Activated CD8-positive, alpha-beta T cell treated with anti-CD3 and anti-CD28 coated beads for 36 hours (primary cell): ENCODE results near the gene DOCK4. TPM values are rescaled to one million over a fixed set of nuclear protein-coding genes. Genes with fewer than 3 reads are reported as not detected.

Experiments
- ATAC-seq: fragments of 200-7000 bp; cut with Tn5 transposase; one replicate; pipeline ENCODE4 v1.10.0; 2021; ENCODE audit warnings: mild to moderate bottlenecking, moderate library complexity
- CTCF ChIA-PET: fragments of 350-600 bp; sonication (Branson Sonifier 250); formaldehyde crosslinking; loops from one replicate; lab custom pipeline; 2021; ENCODE audit warnings: antibody characterized with exemption; lab: Charles Lee
- POLR2A ChIA-PET: fragments of 350-600 bp; sonication (Branson Sonifier 250); formaldehyde crosslinking; loops from one replicate; lab custom pipeline; 2021; ENCODE audit warnings: antibody characterized with exemption; lab: Charles Lee
- DNase-seq: peaks from one replicate; pipeline ENCODE4 v3.0.0-alpha.2; 2020
- H3K27ac Mint-ChIP-seq: one replicate; pipeline ENCODE4 v1.8.0; 2021; ENCODE audit warnings: mild to moderate bottlenecking, mixed read lengths
- H3K27me3 Mint-ChIP-seq: one replicate; pipeline ENCODE4 v1.8.0; 2021; ENCODE audit warnings: mixed read lengths
- H3K36me3 Mint-ChIP-seq: one replicate; pipeline ENCODE4 v1.8.0; 2021; ENCODE audit warnings: low read depth, mixed read lengths
- H3K4me1 Mint-ChIP-seq: one replicate; pipeline ENCODE4 v1.8.0; 2021; ENCODE audit warnings: low read depth, mixed read lengths
- H3K4me3 Mint-ChIP-seq: one replicate; pipeline ENCODE4 v1.8.0; 2021; ENCODE audit warnings: mild to moderate bottlenecking, moderate library complexity, mixed read lengths
- H3K9me3 Mint-ChIP-seq: one replicate; pipeline ENCODE4 v1.8.0; 2021; ENCODE audit warnings: mixed read lengths
- intact Hi-C: fragments of 100-400 bp; cut with micrococcal nuclease; formaldehyde crosslinking; loops from one replicate; pipeline ENCODE4 v1.10.0; 2022
- total RNA-seq, 2 experiments: library from RNA; stranded (reverse); gene quantifications; one replicate each; pipeline ENCODE4 v1.2.3, GENCODE V29; 2021
- TF ChIP-seq, protein P1 (sequence below): fragments of 200-600 bp; IDR thresholded peaks from one replicate; pipeline ENCODE4 v1.8.0; 2022; ENCODE audit warnings: antibody characterized with exemption, mild to moderate bottlenecking

Gene DOCK4
- total RNA-seq, 2 experiments from 2014 or later = 0.31 to 0.32 TPM

DNA sequence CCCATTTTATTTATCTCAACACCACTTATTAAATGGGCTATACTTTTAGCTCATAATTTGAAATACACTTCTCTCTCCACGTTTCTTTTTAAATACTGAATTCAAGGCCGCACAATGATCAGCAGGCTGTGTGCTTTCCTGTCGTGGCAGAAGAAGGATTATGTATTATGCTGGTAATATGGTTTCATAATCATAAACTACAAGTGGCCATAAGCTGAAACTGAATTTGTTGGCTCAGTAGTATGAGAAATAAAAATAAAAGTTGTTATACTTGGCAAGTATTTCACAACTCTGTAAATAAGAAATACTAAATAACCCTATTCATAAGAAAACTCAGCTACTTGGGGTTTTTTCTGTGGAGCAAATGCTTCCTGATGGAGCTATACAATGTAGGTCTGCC is 313.6 kb downstream of the DOCK4 start:
- H3K4me3 Mint-ChIP-seq = no peak overlapping the region
- ATAC-seq = no peak
- CTCF ChIA-PET = no interaction called here

DNA sequence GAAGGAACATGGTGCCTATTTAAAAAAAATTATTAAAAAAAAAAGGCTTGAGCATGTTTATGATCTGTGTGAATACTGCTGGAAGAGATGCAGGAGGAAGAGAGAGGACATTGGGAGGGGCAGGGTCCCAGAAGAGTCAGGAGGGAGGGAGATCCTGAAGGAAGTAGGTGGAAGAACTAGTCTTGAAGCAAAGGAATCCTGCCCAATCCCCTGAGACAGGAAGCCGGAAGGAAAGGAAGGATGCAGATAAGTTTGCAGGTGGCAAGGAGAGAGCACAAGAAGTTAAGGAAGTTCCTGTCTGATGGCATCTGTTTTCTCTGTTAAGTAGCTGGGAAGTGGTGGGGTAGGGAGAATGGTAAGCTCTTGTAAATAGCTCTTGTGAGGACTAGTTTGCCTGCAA is 318.5 kb downstream of the DOCK4 start:
- Mint-ChIP-seq H3K9me3 (no peaks in the 10 kb centered on the region), H3K36me3 (no peaks in the 10 kb centered on the region), H3K27ac (no peak overlapping the region), H3K4me3 (no peak overlapping the region), H3K27me3 (no peaks in the 10 kb centered on the region), H3K4me1 (no peaks in the 10 kb centered on the region)
- POLR2A ChIA-PET = no interaction called here
- intact Hi-C loops = no loop called here
- CTCF ChIA-PET = no interaction called here
- DNase-seq (no peak), ATAC-seq (no peak)
- TF ChIP-seq, protein P1, sequence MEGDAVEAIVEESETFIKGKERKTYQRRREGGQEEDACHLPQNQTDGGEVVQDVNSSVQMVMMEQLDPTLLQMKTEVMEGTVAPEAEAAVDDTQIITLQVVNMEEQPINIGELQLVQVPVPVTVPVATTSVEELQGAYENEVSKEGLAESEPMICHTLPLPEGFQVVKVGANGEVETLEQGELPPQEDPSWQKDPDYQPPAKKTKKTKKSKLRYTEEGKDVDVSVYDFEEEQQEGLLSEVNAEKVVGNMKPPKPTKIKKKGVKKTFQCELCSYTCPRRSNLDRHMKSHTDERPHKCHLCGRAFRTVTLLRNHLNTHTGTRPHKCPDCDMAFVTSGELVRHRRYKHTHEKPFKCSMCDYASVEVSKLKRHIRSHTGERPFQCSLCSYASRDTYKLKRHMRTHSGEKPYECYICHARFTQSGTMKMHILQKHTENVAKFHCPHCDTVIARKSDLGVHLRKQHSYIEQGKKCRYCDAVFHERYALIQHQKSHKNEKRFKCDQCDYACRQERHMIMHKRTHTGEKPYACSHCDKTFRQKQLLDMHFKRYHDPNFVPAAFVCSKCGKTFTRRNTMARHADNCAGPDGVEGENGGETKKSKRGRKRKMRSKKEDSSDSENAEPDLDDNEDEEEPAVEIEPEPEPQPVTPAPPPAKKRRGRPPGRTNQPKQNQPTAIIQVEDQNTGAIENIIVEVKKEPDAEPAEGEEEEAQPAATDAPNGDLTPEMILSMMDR = no peak

More for the DNA sequence above, 313.6 kb downstream of the DOCK4 start:
- Mint-ChIP-seq H3K36me3 (no peaks in the 10 kb centered on the region), H3K9me3 (no peaks in the 10 kb centered on the region), H3K27ac (no peak overlapping the region), H3K27me3 (peaks cover 2% of the 10 kb centered on the region), H3K4me1 (no peaks in the 10 kb centered on the region)
- TF ChIP-seq, protein P1 = no peak
- DNase-seq = no peak
- POLR2A ChIA-PET = no interaction called here
- intact Hi-C loops = no loop called here

DNA sequence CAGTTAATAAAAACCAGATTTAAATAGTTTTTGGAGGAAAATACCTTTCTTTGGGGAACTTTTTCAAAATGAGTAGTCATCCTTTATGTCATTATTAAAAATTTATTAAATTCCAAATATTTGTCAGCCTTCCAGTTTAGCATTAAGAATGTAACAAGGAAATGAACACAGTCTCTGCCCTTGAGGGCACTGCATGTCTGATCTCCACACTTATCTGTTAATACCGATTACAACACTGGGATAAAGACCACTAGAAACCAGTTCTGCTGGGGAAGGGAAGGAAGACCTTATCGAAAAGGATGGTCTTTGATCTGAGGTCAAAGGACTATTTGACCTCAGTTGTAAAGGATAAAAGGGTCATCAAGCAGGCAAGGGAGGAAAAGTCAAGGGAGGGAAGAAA is 320.0 kb downstream of the DOCK4 start:
- Mint-ChIP-seq H3K4me1 (no peaks in the 10 kb centered on the region), H3K4me3 (no peak overlapping the region), H3K9me3 (no peaks in the 10 kb centered on the region), H3K27ac (no peak overlapping the region), H3K27me3 (peaks cover 3% of the 10 kb centered on the region), H3K36me3 (no peaks in the 10 kb centered on the region)
- ChIA-PET CTCF (no interaction called here), POLR2A (no interaction called here)
- TF ChIP-seq, protein P1 = no peak
- intact Hi-C loops = no loop called here
- no peak for ATAC-seq
- no peak for DNase-seq

GRCh38 chr7:111883241-111883640 is 323.0 kb downstream of the DOCK4 start:
- Mint-ChIP-seq H3K4me1 (no peaks in the 10 kb centered on the region), H3K27me3 (peaks cover 6% of the 10 kb centered on the region), H3K27ac (no peak overlapping the region), H3K4me3 (no peak overlapping the region), H3K9me3 (no peaks in the 10 kb centered on the region), H3K36me3 (no peaks in the 10 kb centered on the region)
- intact Hi-C loops = no loop called here
- CTCF ChIA-PET = interaction anchor here (1.1 kb wide), 1 partner anchor 120 kb away, joined by 3 read pairs; no protein-coding TSS in a partner anchor
- POLR2A ChIA-PET = no interaction called here
- no peak for DNase-seq
- no peak for ATAC-seq
- TF ChIP-seq, protein P1 = no peak

DNA sequence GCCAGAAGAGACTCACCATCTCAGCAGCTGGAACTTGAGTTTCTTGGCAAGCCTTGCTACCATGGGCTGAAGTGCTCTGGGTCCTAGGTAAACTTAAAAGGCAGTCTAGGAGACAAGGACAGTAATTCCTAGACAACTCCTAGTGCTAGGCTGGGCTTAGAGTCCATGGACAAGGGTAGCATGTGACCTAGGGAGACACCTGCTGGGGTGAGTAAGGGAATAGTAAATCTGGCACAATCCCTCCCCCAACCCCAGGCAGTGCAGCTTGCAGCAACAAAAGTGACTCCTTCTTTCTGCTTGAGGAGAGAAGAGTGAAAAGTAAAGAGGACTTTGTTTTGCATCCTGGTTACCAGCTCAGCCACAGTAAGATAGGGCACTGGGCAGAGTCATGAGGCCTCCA is 327.4 kb downstream of the DOCK4 start:
- intact Hi-C loops = no loop called here
- ChIA-PET CTCF (no interaction called here), POLR2A (no interaction called here)
- no peak for ATAC-seq
- no peak overlapping the region for H3K4me3 Mint-ChIP-seq
- TF ChIP-seq, protein P1 = no peak
- peaks cover 12% of the 10 kb centered on the region for H3K27me3 Mint-ChIP-seq
- H3K9me3 Mint-ChIP-seq = no peaks in the 10 kb centered on the region
- no peak for DNase-seq
- H3K27ac Mint-ChIP-seq = no peak overlapping the region
- no peaks in the 10 kb centered on the region for H3K36me3 Mint-ChIP-seq
- H3K4me1 Mint-ChIP-seq = no peaks in the 10 kb centered on the region
